GM11168 (cell line): ENCODE measurements around the gene KRTAP10-8.
"Not testable (repeated sequence)": the region's sequence is repeated elsewhere in the genome, so short reads cannot be mapped to it uniquely, and the experiment has no call there.

Experiments
- in situ Hi-C: fragments of 300-500 bp; cut with MboI; formaldehyde crosslinking; loops from one replicate; pipeline ENCODE4 v1.12.0; 2022; ENCODE audit warnings: low sequenced_read_pairs; ENCODE audit not compliant: unreplicated experiment

Gene KRTAP10-8

DNA sequence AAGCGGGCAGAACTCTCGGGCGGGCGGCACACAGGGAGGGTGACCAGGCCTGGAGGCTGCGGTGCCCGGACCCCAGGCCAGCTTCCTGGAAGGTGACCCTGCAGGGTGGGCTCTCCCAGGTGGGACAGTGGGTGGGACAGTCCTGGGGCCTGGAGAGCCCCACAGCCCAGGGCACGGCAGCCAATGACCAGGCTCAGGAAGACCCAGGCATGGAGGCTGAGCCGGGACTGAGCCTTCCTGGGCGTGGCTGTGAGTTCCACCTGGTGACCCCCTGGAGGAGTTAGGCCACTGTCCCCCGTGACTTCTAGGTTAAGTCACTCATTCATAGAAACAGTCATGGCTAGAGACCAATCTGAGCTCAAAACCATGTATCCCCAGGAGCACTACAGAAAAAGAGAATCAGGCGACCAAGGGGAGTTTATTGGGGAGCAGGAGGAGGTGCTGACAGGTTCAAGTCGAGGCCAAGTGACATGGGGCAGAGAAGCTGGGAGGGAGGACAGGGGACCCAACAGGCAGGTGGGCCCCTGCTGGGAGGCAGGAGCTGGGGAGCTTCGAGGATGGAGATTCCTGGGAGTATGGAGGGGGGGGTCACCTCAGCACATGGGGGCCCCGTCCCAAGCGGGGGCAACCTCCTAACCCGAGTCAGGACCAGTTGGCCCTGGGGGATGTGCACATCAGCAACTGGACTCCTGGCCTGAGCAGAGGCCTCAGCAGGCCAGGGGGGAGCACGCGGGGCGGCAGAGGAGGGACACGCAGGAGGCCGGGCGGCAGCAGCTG, 32.6 kb upstream of the KRTAP10-8 start:
- in situ Hi-C loops = no loop called here

DNA sequence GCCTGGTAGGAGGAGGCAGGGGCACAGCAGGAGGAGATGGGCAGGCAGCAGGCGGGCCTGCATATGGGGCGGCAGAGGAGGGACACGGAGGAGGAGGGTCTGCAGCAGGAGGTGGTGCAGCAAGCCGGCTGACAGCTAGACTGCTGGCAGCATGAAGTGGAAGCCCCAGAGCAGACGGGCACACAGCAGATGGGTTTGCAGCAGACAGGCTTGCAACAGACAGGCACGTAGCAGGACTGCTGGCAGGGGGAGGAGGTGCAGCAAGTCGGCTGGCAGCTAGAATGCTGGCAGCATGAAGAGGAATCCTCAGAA, 32.1 kb upstream of the KRTAP10-8 start:
- in situ Hi-C loops = no loop called here

DNA sequence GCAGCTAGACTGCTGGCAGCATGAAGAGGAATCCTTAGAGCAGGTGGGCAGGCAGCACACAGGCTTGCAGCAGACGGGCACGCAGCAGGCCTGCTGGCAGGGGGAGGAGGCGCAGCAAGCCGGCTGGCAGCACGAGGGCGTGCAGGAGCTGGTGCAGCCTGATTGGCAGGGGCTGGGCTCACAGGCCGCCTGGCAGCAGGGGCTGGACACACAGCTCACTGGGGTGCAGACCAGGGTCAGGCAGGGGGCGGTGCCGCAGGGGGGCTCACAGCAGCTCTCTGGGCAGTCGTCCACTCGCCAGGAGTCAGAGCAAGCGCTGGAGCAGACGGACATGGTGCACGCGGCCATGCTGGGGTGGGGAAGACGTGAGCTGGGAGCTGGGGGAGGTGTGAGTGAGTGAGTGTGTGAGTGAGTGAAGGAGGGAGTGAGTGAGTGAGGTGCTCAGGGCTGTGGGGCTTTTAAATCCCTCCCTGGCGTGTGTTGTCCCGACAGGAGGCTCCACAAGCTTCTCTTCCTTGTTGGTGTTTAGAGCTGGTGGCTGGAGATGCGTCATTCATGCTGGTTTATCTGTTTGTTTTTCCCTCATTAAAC, 31.6 kb upstream of the KRTAP10-8 start, which contains the start of gene KRTAP10-5:
Gene KRTAP10-5, minus strand, starts transcription at position 374 of the 591 bp plus-strand sequence. Its CDS starts 26 bp downstream, at position 348.
- in situ Hi-C loops = not testable (repeated sequence)

DNA sequence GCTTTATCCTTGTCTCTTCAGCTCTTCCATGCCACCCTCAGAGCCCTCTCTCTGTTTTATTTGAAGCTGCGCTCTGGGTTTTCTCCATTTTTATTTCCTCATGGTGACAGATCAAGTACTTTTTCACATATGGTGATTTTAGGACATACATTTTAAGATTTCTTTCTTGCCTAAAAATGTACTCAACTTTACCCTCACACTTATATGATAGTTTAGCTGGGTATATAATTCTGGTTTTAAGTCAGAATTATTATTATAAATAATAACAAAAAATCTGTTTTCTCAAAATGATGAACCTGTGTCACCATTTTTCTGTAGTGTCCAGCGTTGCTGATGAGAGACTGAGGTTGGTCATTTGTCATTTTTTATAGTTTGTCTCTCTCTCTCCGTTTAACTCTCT, 30.7 kb upstream of the KRTAP10-8 start:
- in situ Hi-C loops = no loop called here

- in situ Hi-C loops = no loop called here
Observed at GRCh38 chr21:44582055-44582454, 29.8 kb upstream of the KRTAP10-8 start.

- in situ Hi-C loops = no loop called here
Observed at GRCh38 chr21:44583089-44583799, 28.6 kb upstream of the KRTAP10-8 start.

- in situ Hi-C loops = no loop called here
Observed at GRCh38 chr21:44583800-44584147, 28.1 kb upstream of the KRTAP10-8 start.

GRCh38 chr21:44585892-44586291, 26.0 kb upstream of the KRTAP10-8 start:
- in situ Hi-C loops = no loop called here

- in situ Hi-C loops = no loop called here
Observed at GRCh38 chr21:44589094-44589493, 22.8 kb upstream of the KRTAP10-8 start.

GRCh38 chr21:44589586-44590305, 22.1 kb upstream of the KRTAP10-8 start:
- in situ Hi-C loops = no loop called here

DNA sequence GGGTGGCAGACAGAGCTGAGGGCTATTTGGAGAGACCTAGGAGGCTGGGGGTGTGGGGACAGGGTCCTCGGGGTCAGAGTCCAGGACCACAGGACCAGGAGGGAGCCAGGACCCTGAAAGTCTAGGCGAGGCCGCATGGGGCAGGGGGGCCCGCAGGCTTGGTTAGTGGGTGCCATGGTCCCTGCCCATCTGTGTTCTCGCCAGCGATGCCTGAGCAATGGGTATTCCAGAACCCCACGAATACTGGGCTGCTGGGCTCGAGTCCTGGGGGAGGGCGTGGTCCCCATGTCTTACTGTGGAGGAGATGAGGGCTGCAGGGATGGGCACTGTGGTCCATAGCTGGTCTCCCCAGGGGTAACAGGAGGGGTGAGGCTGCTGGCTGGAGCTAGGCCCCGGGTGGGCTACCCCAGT, 21.6 kb upstream of the KRTAP10-8 start:
- in situ Hi-C loops = no loop called here

- in situ Hi-C loops = not testable (repeated sequence)
Observed at GRCh38 chr21:44590897-44591800, 20.7 kb upstream of the KRTAP10-8 start.

DNA sequence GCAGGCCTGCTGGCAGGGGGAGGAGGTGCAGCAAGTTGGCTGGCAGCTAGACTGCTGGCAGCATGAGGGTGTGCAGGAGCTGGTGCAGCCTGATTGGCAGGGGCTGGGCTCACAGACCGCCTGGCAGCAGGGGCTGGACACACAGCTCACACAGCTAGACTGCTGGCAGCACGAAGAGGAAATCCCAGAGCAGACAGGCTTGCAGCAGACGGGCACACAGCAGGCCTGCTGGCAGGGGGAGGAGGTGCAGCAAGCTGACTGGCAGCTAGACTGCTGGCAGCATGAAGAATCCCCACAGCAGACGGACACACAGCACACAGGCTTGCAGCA, 20.1 kb upstream of the KRTAP10-8 start:
- in situ Hi-C loops = not testable (repeated sequence)

GRCh38 chr21:44592446-44593311, 19.2 kb upstream of the KRTAP10-8 start, which contains the start of gene KRTAP10-6:
Gene KRTAP10-6, minus strand, starts transcription at chr21:44592505. Its CDS starts 21 bp downstream, at chr21:44592484.
- in situ Hi-C loops = no loop called here

DNA sequence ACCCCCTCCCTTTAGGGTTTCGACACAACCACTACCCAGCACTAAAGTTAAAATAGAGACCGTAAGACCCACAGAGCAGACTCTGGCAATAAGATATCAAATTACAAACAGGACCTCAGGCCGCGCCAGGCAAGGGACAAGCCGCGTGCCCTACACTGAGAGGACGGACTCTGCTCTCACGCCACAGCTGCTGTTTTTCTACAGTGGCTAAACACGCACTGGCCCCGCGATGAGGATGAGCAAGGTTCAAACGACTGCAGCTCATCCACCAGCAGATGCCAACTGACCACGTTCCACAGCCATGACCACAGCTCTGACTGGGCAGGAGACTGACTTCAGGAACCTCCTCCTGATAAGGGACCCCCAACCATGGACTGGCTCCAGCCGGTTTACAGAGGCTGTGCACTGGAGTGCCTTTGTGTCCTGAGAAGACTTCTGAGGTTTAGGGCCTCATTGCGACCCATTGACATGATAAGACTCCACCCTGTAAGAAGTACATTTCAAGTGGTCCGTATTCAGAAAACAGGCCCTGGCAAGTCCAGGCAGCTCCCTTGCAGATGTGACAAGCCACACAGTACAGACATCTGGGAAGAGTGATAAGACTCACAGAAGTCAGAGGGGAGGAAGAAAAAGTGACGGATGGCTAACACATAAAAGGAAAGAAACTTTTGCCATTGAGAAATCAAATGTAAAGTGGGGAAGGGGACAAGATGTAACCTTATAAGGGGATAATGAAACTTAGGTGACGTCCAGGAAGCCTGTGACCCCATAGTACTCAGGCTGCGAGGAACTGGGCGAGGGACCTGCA, 18.1 kb upstream of the KRTAP10-8 start:
- in situ Hi-C loops = no loop called here

- in situ Hi-C loops = no loop called here
Observed at GRCh38 chr21:44594406-44594916, 17.4 kb upstream of the KRTAP10-8 start.

- in situ Hi-C loops = no loop called here
Observed at GRCh38 chr21:44595524-44595923, 16.4 kb upstream of the KRTAP10-8 start.
